SJSA1 (cell line): ENCODE measurements around the gene PRKAG3. TPM values are rescaled to one million over a fixed set of nuclear protein-coding genes. Genes with fewer than 3 reads are reported as not detected.
"Not testable (repeated sequence)": the region's sequence is repeated elsewhere in the genome, so short reads cannot be mapped to it uniquely, and the experiment has no call there.

Experiments
- DNase-seq, 2 experiments: peaks; one replicate each; pipeline ENCODE4 v3.0.0-alpha.2; 2015 to 2020; ENCODE audit warnings: low spot score in 2 of 2, low read depth in 1 of 2
- H3K27ac ChIP-seq: fragments of 250-450 bp; sonication (Bioruptor Pico); 2 replicates; pipeline ENCODE4 v1.5.1; 2020; ENCODE audit warnings: mild to moderate bottlenecking, moderate library complexity
- H3K27me3 ChIP-seq: fragments of 250-450 bp; sonication (Bioruptor Pico); replicated peaks from 2 replicates; pipeline ENCODE4 v1.5.1; 2020; ENCODE audit warnings: mild to moderate bottlenecking, moderate library complexity
- H3K36me3 ChIP-seq: fragments of 250-450 bp; sonication (Bioruptor Pico); 2 replicates; pipeline ENCODE4 v1.5.1; 2020; ENCODE audit warnings: mild to moderate bottlenecking
- H3K4me1 ChIP-seq: fragments of 250-450 bp; sonication (Bioruptor Pico); replicated peaks from 2 replicates; pipeline ENCODE4 v1.6.1; 2021; ENCODE audit warnings: mild to moderate bottlenecking
- H3K4me3 ChIP-seq: fragments of 250-450 bp; sonication (Bioruptor Pico); 2 replicates; pipeline ENCODE4 v1.5.1; 2020; ENCODE audit warnings: mild to moderate bottlenecking
- H3K9me3 ChIP-seq: fragments of 250-450 bp; sonication (Bioruptor Pico); replicated peaks from 2 replicates; pipeline ENCODE4 v1.5.1; 2020; ENCODE audit warnings: mild to moderate bottlenecking
- total RNA-seq: library from RNA; depleted of rRNA; stranded (reverse); fragments of >200 nt; shearing (Covaris generic); gene quantifications from 2 replicates; pipeline ENCODE4 v1.2.3, GENCODE V29; 2014

The PRKAG3 gene
- total RNA-seq, 1 experiment from 2014 or later = not detected

- peaks cover 70% of the 10 kb centered on the region for H3K27me3 ChIP-seq
- no peak overlapping the region for H3K4me3 ChIP-seq
- no peaks in the 10 kb centered on the region for H3K36me3 ChIP-seq
- H3K4me1 ChIP-seq = peaks cover 13% of the 10 kb centered on the region
- no peaks in the 10 kb centered on the region for H3K9me3 ChIP-seq
- no peak for DNase-seq
- H3K27ac ChIP-seq = no peak overlapping the region
Observed at GRCh38 chr2:218858671-218859555, 27.3 kb upstream of the PRKAG3 start.

- no peaks in the 10 kb centered on the region for H3K9me3 ChIP-seq
- H3K27ac ChIP-seq = no peak overlapping the region
- peaks cover 13% of the 10 kb centered on the region for H3K4me1 ChIP-seq
- no peak for DNase-seq
- no peaks in the 10 kb centered on the region for H3K36me3 ChIP-seq
- peaks cover 71% of the 10 kb centered on the region for H3K27me3 ChIP-seq
- H3K4me3 ChIP-seq = no peak overlapping the region
Observed at GRCh38 chr2:218858138-218858445, 26.5 kb upstream of the PRKAG3 start.

GRCh38 chr2:218857371-218858137 lies 26.0 kb upstream of the PRKAG3 start:
- Histone ChIP-seq H3K4me1 (peaks cover 13% of the 10 kb centered on the region), H3K9me3 (no peaks in the 10 kb centered on the region), H3K27me3 (peaks cover 74% of the 10 kb centered on the region), H3K4me3 (no peak overlapping the region), H3K36me3 (no peaks in the 10 kb centered on the region), H3K27ac (no peak overlapping the region)
- DNase-seq = no peak

- H3K4me3 ChIP-seq = no peak overlapping the region
- no peak overlapping the region for H3K27ac ChIP-seq
- peaks cover 13% of the 10 kb centered on the region for H3K4me1 ChIP-seq
- DNase-seq = no peak
- peaks cover 71% of the 10 kb centered on the region for H3K27me3 ChIP-seq
- no peaks in the 10 kb centered on the region for H3K9me3 ChIP-seq
- no peaks in the 10 kb centered on the region for H3K36me3 ChIP-seq
Observed at GRCh38 chr2:218856896-218857243, 25.3 kb upstream of the PRKAG3 start.

GRCh38 chr2:218856167-218856895 lies 24.7 kb upstream of the PRKAG3 start:
- DNase-seq = no peak
- Histone ChIP-seq H3K9me3 (no peaks in the 10 kb centered on the region), H3K27me3 (peaks cover 66% of the 10 kb centered on the region), H3K27ac (no peak overlapping the region), H3K4me1 (peaks cover 13% of the 10 kb centered on the region), H3K4me3 (no peak overlapping the region), H3K36me3 (no peaks in the 10 kb centered on the region)

- H3K4me3 ChIP-seq = no peak overlapping the region
- no peak for DNase-seq
- H3K27me3 ChIP-seq = peaks cover 59% of the 10 kb centered on the region
- no peak overlapping the region for H3K27ac ChIP-seq
- H3K9me3 ChIP-seq = no peaks in the 10 kb centered on the region
- H3K36me3 ChIP-seq = no peaks in the 10 kb centered on the region
- H3K4me1 ChIP-seq = peaks cover 9% of the 10 kb centered on the region
Observed at GRCh38 chr2:218855305-218856166, 23.9 kb upstream of the PRKAG3 start.

- Histone ChIP-seq H3K9me3 (no peaks in the 10 kb centered on the region), H3K27me3 (peaks cover 52% of the 10 kb centered on the region), H3K27ac (no peak overlapping the region), H3K36me3 (no peaks in the 10 kb centered on the region), H3K4me3 (no peak overlapping the region), H3K4me1 (peaks cover 2% of the 10 kb centered on the region)
- no peak for DNase-seq
Observed at GRCh38 chr2:218854860-218855259, 23.3 kb upstream of the PRKAG3 start.

GRCh38 chr2:218853766-218854165 lies 22.2 kb upstream of the PRKAG3 start:
- no peaks in the 10 kb centered on the region for H3K9me3 ChIP-seq
- no peaks in the 10 kb centered on the region for H3K36me3 ChIP-seq
- DNase-seq = no peak
- H3K27ac ChIP-seq = no peak overlapping the region
- H3K4me3 ChIP-seq = no peak overlapping the region
- peaks cover 44% of the 10 kb centered on the region for H3K27me3 ChIP-seq
- no peaks in the 10 kb centered on the region for H3K4me1 ChIP-seq

GRCh38 chr2:218852911-218853667 lies 21.5 kb upstream of the PRKAG3 start:
- peak in 1 of 2 experiments; percentile 26 for DNase-seq
- Histone ChIP-seq H3K27me3 (peaks cover 37% of the 10 kb centered on the region), H3K36me3 (no peaks in the 10 kb centered on the region), H3K4me3 (no peak overlapping the region), H3K27ac (no peak overlapping the region), H3K9me3 (no peaks in the 10 kb centered on the region), H3K4me1 (no peaks in the 10 kb centered on the region)

GRCh38 chr2:218851286-218851685 lies 19.7 kb upstream of the PRKAG3 start:
- peaks cover 26% of the 10 kb centered on the region for H3K27me3 ChIP-seq
- no peaks in the 10 kb centered on the region for H3K36me3 ChIP-seq
- DNase-seq = no peak
- no peaks in the 10 kb centered on the region for H3K4me1 ChIP-seq
- no peak overlapping the region for H3K4me3 ChIP-seq
- no peak overlapping the region for H3K27ac ChIP-seq
- H3K9me3 ChIP-seq = no peaks in the 10 kb centered on the region

GRCh38 chr2:218850796-218851195 lies 19.2 kb upstream of the PRKAG3 start:
- Histone ChIP-seq H3K4me1 (no peaks in the 10 kb centered on the region), H3K9me3 (no peaks in the 10 kb centered on the region), H3K4me3 (no peak overlapping the region), H3K27me3 (peaks cover 21% of the 10 kb centered on the region), H3K27ac (no peak overlapping the region), H3K36me3 (no peaks in the 10 kb centered on the region)
- no peak for DNase-seq

- no peak for DNase-seq
- Histone ChIP-seq H3K27ac (no peak overlapping the region), H3K36me3 (no peaks in the 10 kb centered on the region), H3K4me1 (no peaks in the 10 kb centered on the region), H3K9me3 (no peaks in the 10 kb centered on the region), H3K27me3 (peaks cover 15% of the 10 kb centered on the region), H3K4me3 (no peak overlapping the region)
Observed at GRCh38 chr2:218849721-218850120, 18.1 kb upstream of the PRKAG3 start.

GRCh38 chr2:218846963-218847362 lies 15.4 kb upstream of the PRKAG3 start:
- not testable (repeated sequence) for H3K27me3 ChIP-seq, H3K27ac ChIP-seq, H3K4me1 ChIP-seq, H3K36me3 ChIP-seq, DNase-seq, H3K4me3 ChIP-seq, H3K9me3 ChIP-seq
